A673 (cell line): ENCODE data around the gene SKA2. TPM values are rescaled to one million over a fixed set of nuclear protein-coding genes. Genes with fewer than 3 reads are reported as not detected.

ENCODE experiments used
- BruUV-seq: library from RNA; stranded (reverse); fragments of 400-500 nt; replicated peaks from 2 replicates; lab custom pipeline; 2021; lab: Mats Ljungman, UMichigan
- CTCF ChIA-PET: fragments of 300-600 bp; sonication (Branson Sonifier 250); formaldehyde crosslinking; loops from one replicate; lab custom pipeline; 2022; ENCODE audit warnings: antibody characterized with exemption; lab: Charles Lee
- POLR2A ChIA-PET: fragments of 300-600 bp; sonication (Branson Sonifier 250); formaldehyde crosslinking; loops from one replicate; lab custom pipeline; 2022; ENCODE audit warnings: antibody characterized with exemption; ENCODE audit not compliant: low non-redundant PET; lab: Charles Lee
- DNase-seq: peaks from one replicate; pipeline ENCODE4 v3.0.0-alpha.2; 2015; ENCODE audit warnings: low spot score
- H3K27ac ChIP-seq: fragments of 200-600 bp; sonication (generic); 2 replicates; pipeline ENCODE4 v1.5.1; 2016; ENCODE audit warnings: mixed run types, low read depth, mild to moderate bottlenecking, mixed read lengths, antibody characterized with exemption, low read length; ENCODE audit not compliant: poor library complexity, severe bottlenecking
- H3K27me3 ChIP-seq: fragments of 200-600 bp; sonication (generic); replicated peaks from 2 replicates; pipeline ENCODE4 v1.6.1; 2017; ENCODE audit warnings: mixed run types, low read depth, mild to moderate bottlenecking, mixed read lengths, antibody characterized with exemption, low read length; ENCODE audit not compliant: insufficient read depth, poor library complexity
- H3K36me3 ChIP-seq: fragments of 200-600 bp; sonication (generic); 2 replicates; pipeline ENCODE4 v1.6.1; 2016; ENCODE audit warnings: mixed run types, mild to moderate bottlenecking, mixed read lengths, antibody characterized with exemption, low read length; ENCODE audit not compliant: insufficient read depth, poor library complexity, severe bottlenecking
- H3K4me1 ChIP-seq: fragments of 200-600 bp; sonication (generic); 2 replicates; pipeline ENCODE4 v1.6.1; 2017; ENCODE audit warnings: mixed run types, mild to moderate bottlenecking, mixed read lengths, antibody characterized with exemption, low read length; ENCODE audit not compliant: insufficient read depth, poor library complexity, severe bottlenecking
- H3K4me3 ChIP-seq: fragments of 200-600 bp; sonication (generic); 2 replicates; pipeline ENCODE4 v1.5.1; 2016; ENCODE audit warnings: low read depth, mixed run types, mild to moderate bottlenecking, mixed read lengths, low read length; ENCODE audit not compliant: poor library complexity, severe bottlenecking
- H3K9me3 ChIP-seq: fragments of 200-600 bp; sonication (generic); 2 replicates; pipeline ENCODE4 v1.6.1; 2016; ENCODE audit warnings: mixed run types, low read depth, mild to moderate bottlenecking, mixed read lengths, antibody characterized with exemption, low read length; ENCODE audit not compliant: poor library complexity, severe bottlenecking
- EZH2 ChIP-seq: fragments of 200-600 bp; sonication (generic); IDR thresholded peaks from 2 replicates; pipeline ENCODE4 v1.6.1; 2017; ENCODE audit warnings: borderline replicate concordance, low read depth, mild to moderate bottlenecking, mixed read lengths, antibody characterized with exemption, low read length; ENCODE audit not compliant: poor library complexity, severe bottlenecking
- intact Hi-C: fragments of 100-400 bp; cut with micrococcal nuclease; formaldehyde crosslinking; loops from one replicate; pipeline ENCODE4 v1.10.0; 2022; ENCODE audit not compliant: unreplicated experiment
- total RNA-seq: library from RNA; stranded (reverse); gene quantifications from 2 replicates; pipeline ENCODE4 v1.2.3, GENCODE V29; 2021
- TF ChIP-seq, protein P1 (sequence below): fragments of 300-800, 200-600 bp; sonication (generic); conservative IDR thresholded peaks from 2 replicates; pipeline ENCODE4 v1.5.1; 2017; ENCODE audit warnings: low read depth, mild to moderate bottlenecking, antibody characterized with exemption, low read length, moderate library complexity, mixed read lengths

The SKA2 gene
- total RNA-seq, 1 experiment from 2014 or later: 127 TPM

DNA sequence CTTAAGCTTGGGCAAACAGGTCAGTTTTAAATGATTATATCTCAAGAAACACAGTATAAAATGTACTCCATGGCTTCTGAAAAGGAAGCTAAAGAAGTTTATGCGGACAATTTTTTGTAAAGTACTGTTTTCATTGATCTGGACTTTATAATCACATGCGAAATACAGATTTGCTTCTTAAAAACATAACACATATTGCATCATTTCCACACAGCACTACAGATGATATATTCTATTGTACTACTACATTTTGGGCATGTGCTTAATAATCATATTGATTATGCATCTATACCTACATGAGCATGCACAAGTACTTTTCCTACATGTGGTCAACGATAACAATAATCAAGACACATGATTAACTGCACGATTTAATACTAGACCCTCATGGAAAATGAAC is 70.8 kb downstream of the SKA2 start:
- DNase-seq: no peak
- Histone ChIP-seq H3K9me3 (no peaks in the 10 kb centered on the region), H3K4me3 (no peak overlapping the region), H3K27me3 (no peaks in the 10 kb centered on the region), H3K27ac (no peak overlapping the region), H3K4me1 (no peaks in the 10 kb centered on the region), H3K36me3 (peaks cover 23% of the 10 kb centered on the region)
- BruUV-seq: no TSS peak
- CTCF ChIA-PET: no interaction called here
- POLR2A ChIA-PET: no interaction called here
- intact Hi-C loops: no loop called here
- TF ChIP-seq, protein P1, sequence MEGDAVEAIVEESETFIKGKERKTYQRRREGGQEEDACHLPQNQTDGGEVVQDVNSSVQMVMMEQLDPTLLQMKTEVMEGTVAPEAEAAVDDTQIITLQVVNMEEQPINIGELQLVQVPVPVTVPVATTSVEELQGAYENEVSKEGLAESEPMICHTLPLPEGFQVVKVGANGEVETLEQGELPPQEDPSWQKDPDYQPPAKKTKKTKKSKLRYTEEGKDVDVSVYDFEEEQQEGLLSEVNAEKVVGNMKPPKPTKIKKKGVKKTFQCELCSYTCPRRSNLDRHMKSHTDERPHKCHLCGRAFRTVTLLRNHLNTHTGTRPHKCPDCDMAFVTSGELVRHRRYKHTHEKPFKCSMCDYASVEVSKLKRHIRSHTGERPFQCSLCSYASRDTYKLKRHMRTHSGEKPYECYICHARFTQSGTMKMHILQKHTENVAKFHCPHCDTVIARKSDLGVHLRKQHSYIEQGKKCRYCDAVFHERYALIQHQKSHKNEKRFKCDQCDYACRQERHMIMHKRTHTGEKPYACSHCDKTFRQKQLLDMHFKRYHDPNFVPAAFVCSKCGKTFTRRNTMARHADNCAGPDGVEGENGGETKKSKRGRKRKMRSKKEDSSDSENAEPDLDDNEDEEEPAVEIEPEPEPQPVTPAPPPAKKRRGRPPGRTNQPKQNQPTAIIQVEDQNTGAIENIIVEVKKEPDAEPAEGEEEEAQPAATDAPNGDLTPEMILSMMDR: no peak
- no peak for TF ChIP-seq EZH2

DNA sequence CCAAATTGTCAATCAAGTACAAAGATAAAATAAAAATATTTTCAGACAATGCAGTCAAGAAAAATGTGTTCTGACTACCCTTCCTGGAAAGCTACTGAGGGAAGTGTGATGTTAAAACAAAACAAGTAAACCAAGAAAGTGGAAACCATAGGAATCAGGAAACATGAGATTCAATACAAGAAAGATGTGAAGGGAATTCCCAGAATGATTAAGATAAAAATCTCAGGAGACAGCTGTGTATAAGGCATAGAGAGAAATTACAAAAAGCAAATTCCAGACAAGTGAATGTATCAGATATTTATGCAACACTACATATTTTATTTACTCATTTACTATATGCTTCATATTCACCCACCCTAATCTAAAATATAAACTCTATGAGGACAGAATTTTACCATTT is 80.5 kb downstream of the SKA2 start:
- Histone ChIP-seq H3K27ac (no peak overlapping the region), H3K36me3 (peaks cover 29% of the 10 kb centered on the region), H3K4me3 (no peak overlapping the region), H3K4me1 (no peaks in the 10 kb centered on the region), H3K27me3 (no peaks in the 10 kb centered on the region), H3K9me3 (no peaks in the 10 kb centered on the region)
- intact Hi-C loops: no loop called here
- CTCF ChIA-PET: no interaction called here
- TF ChIP-seq EZH2: no peak
- TF ChIP-seq, protein P1: no peak
- POLR2A ChIA-PET: no interaction called here
- DNase-seq: no peak
- no TSS peak for BruUV-seq

DNA sequence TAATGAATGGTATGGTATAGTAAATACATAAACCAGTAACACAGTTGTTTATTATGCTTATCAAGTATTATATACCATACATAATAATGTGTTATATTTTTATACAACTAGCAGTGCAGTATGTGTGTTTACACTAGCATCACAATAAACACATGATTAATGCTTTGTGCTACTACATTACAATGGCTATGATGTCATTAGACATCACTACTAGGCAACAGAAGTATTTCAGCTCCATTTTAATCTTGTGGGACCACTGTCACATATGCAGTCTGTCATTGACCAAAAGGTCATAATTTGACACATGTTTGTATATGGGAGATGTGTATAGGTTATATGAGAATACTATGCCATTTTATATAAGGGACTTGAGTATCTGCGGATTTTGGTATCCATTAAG is 81.0 kb downstream of the SKA2 start:
- ChIA-PET POLR2A (no interaction called here), CTCF (no interaction called here)
- Histone ChIP-seq H3K9me3 (no peaks in the 10 kb centered on the region), H3K4me1 (no peaks in the 10 kb centered on the region), H3K27ac (no peak overlapping the region), H3K36me3 (peaks cover 24% of the 10 kb centered on the region), H3K4me3 (no peak overlapping the region), H3K27me3 (no peaks in the 10 kb centered on the region)
- DNase-seq: no peak
- intact Hi-C loops: no loop called here
- BruUV-seq: no TSS peak
- TF ChIP-seq, protein P1: no peak
- no peak for TF ChIP-seq EZH2
